ENCODE results near the gene C3orf18.
A peak's percentile ranks its signal among the peaks of the same experiment; 100 is the strongest.

The C3orf18 gene

DNA sequence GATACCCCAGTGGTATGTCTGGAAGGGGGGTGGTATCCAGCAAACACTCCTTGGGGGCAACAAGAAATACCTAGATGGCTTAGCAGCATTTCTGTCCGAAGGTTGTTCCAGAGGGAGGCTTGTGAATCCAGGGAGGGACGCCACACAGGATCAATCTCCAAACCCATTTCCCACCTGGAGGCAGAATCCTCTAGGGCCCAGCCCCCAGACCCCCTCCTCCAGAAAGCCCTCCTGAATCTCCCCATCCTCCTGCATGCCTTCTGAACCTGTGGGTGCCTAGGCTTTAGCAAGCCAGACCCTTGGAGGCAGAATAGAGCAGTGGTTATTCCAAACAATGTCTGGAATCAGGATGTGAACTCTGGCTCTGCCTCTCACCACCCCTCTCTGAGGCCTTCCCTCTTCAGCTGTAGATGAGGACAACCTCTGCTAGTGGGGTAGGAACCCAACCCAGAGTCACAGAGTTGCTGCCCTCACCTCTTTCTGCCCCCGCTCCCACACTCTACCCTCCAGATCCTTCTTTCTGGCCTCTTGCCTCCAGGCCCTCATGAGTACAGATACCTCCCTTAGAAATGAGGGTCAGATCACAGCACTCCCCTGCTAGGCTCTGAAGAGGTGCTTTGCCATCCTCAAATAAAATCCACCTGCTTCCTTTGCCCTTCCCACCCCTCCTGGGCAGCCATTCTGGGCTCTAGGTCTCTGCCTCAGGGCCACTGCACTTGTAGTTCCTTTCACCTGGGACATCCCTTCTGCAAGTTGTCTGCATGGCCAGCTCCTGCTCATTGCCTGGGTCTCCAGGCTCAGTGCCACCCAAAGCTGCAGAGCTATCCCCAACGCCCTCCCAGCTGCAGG, 35.9 kb upstream of the C3orf18 start:
- DNase-seq (ENCODE audit: low read depth) = no peak

DNA sequence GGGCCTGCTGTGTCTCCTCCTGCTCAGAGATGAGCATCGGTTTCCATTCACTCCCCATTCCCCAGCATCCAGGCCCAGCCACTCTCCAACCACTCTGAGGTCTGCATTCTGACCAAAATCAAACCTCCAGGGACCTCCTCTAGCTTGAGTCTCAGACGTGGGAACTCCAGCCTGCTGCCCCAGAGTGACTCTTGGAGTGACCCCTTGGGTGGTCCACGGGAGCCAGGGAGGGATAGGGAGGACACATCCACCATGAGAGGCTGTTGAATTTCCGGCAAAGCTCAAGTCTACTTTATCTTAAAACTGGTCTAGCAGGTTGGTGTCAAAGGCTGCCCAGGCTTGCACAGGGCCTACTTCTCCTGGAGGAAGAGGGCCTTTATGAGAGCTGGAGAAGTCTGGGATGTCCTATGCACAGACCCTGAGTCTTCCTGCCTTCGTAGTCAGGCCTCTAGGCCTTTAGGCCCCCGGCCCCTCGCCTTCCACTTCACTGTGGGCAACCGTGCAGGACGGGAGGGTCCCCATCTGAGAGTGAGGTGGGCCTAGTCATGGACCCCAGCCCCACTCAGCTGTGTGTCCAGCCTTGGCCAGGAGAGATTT, 35.1 kb upstream of the C3orf18 start:
- no peak for DNase-seq (ENCODE audit: low read depth)

DNA sequence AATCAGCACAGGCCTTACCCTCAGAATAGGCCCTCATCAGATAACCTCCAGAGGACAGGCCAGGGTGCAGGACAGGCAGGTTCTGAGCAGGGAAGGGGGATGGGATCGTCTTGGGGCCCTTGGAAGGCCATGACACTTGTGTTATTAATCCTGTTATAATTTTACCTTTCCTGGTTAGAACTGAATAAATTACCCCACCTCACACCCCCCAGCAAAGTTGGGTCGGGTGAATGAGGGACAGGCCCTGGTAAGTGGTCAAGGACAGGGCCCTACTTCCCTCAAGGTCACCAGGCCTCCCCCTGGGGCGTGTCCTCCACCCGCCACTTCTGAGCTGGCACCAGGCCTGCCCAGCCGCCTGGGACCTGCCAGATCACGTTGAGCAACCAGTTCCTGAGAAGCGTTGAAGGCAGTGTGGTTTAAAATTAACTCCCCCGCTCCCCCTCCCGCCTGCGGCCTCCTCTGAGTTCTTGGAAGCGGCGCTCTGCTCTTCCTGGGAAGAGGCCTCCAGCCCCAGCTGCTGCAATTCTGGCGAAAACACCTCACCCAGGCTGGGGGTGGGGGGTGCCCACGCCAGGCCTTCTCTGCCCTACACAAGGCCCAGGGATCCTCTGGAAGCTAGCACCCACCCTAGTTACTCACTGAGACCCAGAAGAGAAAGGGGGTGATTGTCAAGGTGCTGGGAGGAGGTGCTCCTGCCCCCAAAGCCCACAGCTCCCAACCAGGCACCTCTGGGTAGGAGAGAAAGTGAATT, 33.5 kb upstream of the C3orf18 start:
- peak; percentile 54 for DNase-seq (ENCODE audit: low read depth)

DNA sequence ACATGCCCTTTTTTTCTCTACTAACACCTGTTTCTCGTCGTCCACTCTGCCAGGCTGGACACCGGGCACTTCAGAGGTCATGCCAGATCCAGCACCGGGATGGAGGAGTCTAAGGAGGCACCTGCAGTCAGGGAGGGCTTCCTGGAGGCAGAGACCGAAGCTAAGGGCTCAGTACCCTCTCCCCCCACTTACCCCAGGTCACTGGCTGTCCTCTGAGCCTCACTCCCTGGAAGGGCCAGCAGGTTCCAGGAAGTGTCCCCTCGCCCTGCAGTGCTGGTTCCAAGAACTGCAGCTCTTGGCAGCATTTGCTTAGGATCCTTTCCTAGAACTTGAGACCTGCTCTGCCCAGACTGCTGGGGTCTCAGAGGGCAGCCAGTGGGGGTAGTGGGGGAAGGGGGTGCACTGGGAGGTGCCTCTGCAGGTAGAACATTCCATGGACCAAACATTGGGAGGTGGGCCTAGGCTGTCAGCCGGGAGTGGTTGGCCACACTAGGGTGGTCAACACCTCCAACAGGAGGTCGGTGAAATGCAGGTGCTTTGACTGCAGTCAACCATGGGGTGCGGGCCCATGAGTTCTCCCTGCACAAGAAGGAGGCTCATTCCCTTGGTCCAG, 32.7 kb upstream of the C3orf18 start:
- DNase-seq (ENCODE audit: low read depth) = no peak

DNA sequence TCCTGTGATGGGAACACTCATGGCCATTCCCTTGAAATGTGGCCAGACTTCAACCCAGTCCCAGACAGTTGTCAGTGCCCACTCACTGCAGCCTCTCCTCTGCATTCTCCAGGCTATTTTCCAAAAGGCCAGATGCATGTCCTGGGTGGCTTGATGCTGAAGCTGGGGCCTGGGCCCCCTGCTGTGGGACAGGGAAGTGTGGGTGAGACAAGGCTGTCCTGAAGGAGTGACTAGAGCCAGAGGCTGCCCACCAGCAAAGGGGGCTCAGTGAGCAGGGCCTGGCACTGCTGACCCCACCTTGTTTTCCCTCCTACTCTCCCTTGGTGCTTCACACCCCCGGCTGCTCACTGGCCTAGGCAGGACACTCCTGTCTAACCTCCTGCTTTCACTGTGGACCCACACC, 32.2 kb upstream of the C3orf18 start:
- DNase-seq (ENCODE audit: low read depth) = no peak

DNA sequence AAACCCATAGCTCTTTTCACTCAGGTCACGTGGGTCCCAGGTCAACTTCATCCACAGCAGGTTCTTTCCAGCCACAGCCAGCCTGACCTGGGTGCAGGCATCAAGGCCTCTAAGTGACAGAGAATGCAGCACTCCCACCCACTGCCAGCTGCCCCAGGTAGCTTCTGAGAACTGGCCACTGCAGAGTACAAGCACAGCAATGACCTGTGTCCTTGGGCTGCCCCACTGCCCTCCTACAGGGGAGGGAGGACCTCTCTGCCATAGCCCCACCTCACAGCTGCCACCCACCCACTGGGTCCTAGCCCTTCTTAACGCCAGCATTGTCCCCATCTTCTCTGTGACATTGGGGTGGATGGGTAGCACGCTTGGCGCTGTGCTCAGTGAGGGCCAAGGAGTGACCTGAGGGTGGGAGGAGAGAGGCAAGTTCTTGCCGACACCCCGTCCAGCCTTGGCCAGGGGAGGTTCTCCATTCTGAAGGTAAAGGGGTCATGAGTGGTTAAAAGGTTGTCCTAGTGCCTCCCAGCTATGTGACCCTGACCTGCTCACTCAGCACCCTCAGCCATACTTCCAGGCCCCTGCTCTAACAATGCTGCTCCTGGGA, 31.7 kb upstream of the C3orf18 start:
- no peak for DNase-seq (ENCODE audit: low read depth)

DNA sequence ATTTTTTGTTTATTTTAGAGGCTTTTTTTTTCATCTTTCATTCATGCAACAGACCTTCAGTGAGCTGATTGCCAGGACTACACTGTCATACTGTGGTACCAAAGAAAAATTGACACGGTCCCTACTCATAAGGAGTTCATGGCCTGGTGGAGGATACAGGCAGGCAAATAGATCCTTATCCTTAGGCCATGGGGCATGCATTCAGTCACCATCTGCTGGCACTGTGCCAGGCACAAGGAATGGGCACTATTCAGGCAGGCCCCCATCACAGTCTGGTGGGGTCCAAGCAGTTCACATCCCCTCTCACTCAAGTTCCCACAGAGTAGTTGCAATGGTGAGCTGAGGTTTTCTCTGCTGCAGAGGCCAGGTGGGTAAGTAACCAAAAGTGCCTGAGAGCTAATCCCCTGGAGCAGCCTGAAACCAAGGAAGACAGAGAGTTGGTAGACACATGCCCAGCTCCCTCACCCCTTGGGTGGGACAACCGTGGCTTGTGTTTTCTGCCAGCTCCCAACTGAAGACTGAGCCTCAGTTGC, 26.8 kb upstream of the C3orf18 start:
- no peak for DNase-seq (ENCODE audit: low read depth)

DNA sequence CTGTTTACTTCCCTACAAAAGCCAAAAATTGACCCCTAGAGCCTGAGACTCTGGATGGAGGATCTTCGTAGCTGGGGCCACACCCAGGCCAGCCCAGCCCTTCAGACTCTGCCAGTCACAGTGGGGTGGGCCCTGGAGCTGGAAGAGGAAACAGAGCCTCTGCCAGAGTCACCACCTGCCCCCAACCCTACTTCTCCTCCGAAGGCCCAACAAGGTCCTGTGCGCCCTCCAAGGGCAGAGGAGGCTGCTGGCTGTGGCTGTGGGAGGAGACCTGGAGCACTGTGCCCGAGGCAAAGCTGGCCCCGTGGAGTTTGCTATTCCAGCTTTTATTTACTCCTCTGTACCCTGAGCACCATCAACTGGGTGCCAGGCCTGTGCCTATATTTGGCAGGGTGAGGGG, 25.0 kb upstream of the C3orf18 start:
- no peak for DNase-seq (ENCODE audit: low read depth)

DNA sequence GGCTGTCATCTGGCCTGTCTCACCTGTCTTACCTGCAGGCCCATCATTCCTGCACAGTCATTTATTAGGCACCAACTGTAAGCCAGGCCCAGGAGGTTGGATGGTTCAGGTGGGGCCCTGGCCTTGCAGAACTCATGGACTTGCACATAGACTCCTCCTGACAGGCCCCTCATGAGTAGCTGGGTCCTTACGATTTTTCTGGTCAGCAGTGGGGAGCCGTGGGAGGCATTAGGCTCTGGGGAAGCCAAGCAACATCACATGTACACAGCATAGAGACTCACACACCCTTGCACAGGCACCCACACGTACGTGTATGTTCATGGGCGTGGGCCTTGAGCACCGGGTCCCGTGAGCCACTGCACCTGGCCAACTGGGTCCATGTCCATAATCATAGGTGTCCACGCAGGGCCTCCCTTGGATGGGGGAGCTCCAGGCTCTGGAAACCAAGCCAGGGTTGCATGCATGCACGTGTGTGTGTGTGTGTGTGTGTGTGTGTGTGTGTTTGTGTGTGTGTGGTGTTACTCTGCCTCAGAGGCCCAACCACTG, 23.7 kb upstream of the C3orf18 start:
- DNase-seq (ENCODE audit: low read depth) = no peak

DNA sequence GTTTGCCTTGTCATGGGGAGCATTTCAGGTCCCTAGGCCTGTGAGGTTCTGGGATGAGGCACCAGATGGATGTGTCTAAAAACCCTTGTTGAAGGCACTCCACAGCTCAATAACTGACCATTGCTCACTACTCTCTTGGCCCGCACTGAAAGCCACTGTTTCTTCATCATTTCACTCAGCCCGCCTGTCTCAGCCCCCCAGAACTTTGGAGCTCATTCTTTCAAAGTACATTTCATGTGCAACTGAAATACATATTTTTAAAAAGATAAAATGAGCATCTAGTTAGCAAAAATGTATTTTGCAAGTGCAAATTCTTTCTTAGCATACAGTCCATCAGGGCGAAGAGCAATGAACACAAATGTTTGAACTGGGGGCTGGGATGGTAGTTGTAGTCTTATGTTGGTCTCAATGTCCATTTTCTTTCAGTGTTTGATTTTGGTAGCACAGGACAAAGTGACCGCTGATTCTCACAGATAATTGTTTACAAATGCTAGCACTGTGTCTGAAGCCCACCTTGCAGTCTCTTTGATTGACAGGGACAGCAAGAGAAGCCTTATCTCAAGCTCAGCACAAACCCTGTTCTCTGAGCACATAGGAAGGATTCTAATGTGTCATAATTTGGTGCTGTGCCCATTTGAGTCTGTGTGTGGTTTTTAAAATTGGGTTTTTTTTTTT, 21.3 kb upstream of the C3orf18 start:
- DNase-seq (ENCODE audit: low read depth) = no peak

DNA sequence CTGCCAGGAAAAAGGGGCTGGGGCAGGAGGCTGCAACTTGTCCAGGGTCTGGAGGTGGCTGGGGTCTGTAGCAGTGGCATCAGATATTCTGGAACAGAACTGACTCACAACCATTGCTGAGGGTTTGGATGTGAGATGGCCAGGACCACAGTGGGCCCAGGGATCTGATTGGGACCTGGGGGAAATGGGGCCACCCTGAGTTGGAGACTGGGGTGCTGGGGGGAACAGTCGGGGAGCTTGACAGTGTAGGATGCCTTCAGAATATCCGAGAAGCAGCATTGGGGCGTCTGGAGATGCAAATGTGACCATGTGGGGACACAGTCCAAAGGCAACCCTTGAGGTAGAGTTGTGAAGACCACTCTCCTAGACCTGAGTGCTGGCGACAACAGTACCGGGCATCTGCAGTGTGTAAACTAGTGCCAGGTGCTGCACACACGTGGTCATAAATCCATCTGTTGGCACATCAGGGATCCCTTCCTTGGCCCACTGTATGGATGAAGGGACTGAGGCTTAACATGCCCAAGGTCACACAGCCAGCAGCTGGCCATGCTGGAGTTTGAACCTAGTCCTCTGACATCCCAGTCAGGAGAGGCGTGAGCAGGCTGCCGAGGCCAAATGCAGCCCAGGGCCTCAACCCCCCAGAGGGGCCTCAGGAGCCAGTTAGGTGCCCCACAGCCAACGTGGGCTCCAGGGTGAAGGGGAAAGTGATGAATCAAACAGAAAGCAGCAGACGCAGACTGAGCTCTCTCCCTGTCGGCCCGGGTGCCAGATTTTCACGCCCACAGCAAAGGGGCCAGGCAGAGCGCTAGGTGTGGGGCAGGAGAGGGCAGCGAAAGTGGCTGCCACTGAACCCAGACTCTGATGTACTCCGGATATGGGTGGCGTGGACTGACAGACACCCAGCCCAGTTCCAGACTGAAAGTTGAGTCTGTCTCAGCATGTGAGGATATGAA, 20.5 kb upstream of the C3orf18 start:
- DNase-seq (ENCODE audit: low read depth) = no peak

DNA sequence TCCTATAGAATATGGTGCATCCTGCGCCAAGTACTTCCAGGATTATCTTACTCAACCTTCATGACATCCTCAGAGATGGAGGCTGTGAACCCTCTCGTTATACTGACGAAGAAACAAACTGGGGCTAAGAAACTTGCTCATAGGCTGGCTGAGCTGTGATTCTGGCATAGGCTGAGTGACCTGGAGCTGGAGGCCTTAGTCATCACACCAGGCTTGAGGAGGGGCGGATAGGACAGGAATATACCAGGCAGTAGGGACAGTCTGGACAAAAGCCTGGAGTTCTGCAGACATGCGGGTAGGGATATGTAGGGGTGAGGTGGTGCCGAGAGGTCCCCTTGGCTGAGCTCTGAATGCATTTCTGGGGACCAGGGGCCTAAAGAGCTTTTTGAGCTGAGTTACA, 19.8 kb upstream of the C3orf18 start:
- DNase-seq (ENCODE audit: low read depth) = no peak

DNA sequence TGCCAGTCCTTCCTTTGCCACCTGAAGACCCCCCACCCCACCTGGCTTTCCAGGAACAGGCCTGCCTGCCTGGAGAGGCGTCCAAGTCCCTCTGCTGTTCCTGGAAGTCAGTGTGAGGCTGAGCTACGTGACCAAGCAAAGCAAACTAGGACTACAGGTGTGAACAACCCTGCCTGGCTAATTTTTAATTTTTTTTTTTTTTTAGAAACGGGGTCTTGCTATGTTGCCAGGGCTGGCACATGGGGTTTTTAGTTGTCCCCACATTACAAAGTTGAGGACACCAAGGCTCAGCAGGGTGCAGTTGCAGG, 19.2 kb upstream of the C3orf18 start:
- no peak for DNase-seq (ENCODE audit: low read depth)

DNA sequence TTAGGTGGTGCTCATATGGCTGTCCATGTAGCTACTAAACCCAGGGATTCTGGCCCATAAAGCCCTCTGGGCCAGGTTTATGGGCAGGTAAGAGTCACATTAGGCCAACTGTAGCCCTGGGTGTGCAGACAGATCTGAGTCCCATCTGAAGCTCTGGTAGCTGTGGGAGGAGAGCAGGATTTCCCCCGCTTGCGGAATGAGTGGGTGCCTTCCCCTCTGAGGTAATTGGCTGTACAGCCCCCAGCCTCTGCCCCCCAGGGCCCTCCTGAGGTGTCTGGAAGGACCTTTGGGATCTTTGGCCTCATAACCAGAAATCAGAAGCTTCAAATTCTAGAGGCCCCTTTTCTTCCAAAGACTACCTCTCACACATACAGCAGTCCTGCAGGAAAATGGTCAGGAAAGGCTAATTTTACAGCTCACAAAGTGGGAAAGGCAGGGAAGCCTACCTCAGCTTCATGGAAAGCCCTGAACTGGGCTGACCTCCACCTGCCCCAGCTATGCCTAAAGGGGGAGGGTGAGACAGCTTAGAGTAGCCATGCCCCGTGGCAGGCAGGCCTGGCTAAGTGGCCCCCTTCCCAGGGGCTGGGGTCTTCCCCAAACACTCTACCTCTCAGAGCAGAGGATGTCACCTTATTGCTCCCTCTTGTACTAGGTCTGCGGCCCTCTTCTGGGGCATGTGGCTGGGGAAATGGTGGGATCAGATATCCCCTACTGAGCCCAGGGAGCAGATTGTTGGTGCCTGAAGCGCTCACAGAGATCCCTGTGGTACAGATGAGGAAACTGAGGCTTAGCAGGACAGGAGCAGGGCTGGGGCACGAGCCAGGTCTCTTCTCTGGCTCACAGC, 18.6 kb upstream of the C3orf18 start:
- DNase-seq (ENCODE audit: low read depth) = no peak

DNA sequence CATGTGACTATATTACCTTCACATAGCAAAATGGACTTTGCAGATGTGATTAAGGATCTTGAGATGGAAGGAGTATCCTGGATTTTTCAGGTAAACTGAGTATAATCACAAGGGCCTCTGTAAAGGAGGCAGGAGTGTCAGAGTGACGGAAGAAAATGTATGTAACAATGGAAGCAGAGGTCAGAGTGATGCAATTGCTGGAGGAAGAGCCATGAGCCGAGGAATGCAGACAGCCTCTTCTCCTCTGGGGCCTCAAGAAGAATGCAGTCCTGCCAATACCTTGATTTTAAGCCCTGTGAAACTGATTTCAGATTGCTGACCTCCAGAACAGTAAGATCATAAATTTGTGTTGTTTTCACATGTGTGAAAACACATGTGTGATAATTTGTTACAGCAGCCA, 16.8 kb upstream of the C3orf18 start:
- no peak for DNase-seq (ENCODE audit: low read depth)

DNA sequence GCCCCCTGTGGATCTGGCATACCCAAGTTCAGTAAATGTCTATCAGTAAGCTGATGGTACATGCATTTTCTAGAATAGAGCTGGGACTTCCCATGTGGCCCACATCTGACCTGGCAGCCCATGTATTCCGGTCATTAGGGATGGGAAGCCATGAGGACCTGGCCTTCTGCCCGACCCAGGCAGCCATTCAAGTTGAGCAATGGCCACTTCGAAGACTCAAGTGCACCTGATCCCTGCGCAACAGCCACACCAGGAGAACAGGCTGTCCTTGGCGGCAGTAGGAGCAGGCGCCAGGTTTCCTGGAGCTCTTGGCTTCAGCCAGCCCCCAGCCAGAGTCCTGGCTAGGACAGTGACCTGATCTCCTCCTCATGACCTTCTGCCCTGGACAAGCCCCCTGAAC, 16.4 kb upstream of the C3orf18 start:
- DNase-seq (ENCODE audit: low read depth) = no peak

DNA sequence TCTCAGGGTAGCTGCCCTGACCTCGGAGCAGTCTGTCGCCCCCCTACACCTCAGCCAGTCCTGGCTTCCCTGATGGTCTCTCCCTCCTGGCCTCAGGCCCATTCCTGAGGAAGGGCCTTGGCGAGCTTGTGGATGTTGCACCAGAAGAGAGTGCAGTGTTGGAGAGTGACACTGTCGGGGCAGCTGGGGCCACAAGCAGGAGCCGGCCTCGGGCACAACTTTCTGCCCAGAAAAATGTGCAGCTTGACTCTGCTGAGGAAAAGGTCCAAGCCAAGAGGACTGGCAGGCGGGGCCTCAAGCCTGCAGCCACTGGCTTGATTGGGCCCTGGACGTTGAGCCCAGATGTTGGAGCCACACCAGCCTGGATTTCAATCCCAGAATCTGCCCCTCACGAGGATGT, 14.5 kb upstream of the C3orf18 start:
- no peak for DNase-seq (ENCODE audit: low read depth)

DNA sequence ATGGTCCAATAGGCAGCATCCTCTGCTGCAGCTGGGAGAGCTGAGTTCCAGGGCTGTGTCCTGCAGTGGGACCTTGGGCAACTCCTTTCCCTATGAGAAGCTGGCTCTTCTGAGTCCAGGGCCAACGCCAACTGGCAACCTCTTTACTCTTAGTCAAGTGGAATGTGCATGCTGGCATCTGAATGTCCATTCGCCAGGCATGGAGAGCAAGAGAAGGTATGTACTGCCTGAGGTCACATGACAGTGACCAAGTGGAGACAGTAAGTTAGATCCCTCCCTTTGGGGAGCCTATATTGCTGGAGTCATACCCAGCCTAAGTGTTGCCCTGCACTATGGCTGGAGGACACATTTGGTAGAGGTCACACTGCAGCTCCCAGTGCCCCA, 13.9 kb upstream of the C3orf18 start:
- no peak for DNase-seq (ENCODE audit: low read depth)
